ENCODE results near the gene EIF5B.
"Not testable (repeated sequence)": the region's sequence is repeated elsewhere in the genome, so short reads cannot be mapped to it uniquely, and the experiment has no call there.

The EIF5B gene, protein sequence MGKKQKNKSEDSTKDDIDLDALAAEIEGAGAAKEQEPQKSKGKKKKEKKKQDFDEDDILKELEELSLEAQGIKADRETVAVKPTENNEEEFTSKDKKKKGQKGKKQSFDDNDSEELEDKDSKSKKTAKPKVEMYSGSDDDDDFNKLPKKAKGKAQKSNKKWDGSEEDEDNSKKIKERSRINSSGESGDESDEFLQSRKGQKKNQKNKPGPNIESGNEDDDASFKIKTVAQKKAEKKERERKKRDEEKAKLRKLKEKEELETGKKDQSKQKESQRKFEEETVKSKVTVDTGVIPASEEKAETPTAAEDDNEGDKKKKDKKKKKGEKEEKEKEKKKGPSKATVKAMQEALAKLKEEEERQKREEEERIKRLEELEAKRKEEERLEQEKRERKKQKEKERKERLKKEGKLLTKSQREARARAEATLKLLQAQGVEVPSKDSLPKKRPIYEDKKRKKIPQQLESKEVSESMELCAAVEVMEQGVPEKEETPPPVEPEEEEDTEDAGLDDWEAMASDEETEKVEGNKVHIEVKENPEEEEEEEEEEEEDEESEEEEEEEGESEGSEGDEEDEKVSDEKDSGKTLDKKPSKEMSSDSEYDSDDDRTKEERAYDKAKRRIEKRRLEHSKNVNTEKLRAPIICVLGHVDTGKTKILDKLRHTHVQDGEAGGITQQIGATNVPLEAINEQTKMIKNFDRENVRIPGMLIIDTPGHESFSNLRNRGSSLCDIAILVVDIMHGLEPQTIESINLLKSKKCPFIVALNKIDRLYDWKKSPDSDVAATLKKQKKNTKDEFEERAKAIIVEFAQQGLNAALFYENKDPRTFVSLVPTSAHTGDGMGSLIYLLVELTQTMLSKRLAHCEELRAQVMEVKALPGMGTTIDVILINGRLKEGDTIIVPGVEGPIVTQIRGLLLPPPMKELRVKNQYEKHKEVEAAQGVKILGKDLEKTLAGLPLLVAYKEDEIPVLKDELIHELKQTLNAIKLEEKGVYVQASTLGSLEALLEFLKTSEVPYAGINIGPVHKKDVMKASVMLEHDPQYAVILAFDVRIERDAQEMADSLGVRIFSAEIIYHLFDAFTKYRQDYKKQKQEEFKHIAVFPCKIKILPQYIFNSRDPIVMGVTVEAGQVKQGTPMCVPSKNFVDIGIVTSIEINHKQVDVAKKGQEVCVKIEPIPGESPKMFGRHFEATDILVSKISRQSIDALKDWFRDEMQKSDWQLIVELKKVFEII

DNA sequence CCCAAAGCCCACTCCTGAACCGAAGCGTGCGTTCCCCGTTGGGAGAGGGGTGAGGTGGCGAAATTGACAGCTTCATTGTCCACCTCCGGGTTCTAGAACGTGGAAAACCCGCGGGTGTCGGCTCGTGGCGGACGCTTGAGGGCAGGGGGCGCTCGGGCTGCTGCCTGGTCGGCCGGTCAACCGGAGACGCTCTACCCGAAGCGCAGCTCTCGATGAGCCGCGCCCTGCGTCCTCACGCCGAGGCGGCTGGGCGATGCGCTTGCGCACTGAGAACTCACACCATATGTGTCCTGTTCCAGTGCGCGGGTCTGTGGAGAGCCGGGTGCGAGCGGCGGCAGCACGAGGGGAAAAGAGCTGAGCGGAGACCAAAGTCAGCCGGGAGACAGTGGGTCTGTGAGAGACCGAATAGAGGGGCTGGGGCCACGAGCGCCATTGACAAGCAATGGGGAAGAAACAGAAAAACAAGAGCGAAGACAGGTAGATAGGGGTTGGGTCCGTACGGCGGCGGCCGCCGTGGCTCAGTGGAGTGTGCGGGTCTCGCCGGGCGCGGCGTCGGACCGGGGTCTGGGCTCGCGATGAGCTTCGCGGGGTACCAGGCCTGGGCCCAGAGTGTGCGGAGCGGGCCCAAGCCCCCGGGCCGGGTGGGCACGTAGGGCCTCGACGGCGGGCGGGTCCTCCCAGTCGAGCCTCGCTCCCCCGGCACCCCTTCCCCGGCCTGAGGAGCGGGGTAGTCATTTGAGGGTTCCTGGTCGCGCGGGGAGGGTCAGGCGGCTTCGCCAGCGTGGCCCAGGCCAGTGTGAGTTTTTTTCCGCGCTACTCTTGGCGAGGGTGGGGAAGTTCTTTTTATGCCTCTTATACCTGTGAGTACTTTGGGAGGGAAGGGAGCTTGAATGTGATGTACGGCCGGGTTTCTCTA, at the start of gene EIF5B:
TSS of gene EIF5B (plus strand) at position 277 of the 916 bp plus-strand sequence. CDS start at position 443, 166 bp downstream.
- DNase-seq (ENCODE audit: low read depth in 3 of 3), result peak; percentile 86 to 89 (median 88)

DNA sequence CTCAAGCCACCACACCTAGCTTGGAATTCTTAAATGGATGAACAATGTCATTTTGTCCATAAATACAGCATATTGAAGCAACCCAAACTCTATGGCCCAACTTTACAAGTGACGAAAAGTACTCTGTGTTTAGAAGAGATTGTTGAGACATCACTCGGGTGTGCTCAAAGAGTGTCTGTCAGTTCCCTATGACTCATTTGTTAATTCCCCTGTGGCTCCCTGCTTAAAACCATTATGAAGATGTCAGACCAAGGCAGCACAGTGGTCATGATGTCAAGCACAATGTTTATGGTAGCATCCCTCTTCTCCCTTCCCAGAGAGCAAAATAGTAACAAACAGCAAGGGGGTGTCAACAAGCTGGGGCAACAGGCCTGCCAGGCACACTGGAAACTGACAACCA, 39.2 kb upstream of the EIF5B start:
- no peak for DNase-seq (ENCODE audit: low read depth in 3 of 3)

DNA sequence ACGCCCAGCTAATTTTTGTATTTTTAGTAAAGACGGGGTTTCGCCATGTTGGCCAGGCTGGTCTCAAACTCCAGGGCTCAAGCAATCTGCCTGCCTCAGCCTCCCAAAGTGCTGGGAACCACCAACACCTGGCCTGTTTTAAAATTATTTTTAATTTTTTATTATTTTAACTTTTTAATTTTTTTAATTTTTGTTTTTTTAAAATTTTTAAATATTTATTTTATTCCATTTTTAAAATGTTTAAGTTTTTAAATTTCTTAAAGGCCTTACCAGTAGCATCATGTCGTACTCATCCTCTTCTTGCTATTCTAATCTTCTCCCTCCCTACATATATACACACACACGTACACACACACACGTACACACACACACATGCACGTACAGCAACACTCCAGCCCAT, 37.6 kb upstream of the EIF5B start:
- no peak for DNase-seq (ENCODE audit: low read depth in 3 of 3)

DNA sequence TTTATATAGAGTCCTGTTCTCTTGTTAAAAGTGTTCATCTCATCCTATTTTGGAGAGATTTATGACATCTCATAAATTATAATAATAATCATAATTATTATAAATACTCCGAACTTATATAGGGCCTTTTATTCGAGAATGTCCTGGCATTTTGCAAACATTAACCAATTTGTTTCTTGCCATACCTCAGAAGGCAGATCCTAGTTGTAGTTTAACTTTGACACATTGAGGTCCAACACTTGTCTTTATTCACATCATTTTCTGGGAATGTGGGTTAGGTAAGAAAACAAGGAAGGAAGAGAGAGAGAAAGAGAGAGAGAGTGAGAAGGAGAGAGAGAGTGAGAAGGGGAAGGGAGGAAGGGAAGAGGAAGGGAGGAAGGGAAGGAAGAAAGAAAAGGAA, 36.1 kb upstream of the EIF5B start, which contains the start of gene LYG1:
TSS of gene LYG1 (minus strand) at position 101 of the 400 bp plus-strand sequence. CDS start 5,527 bp downstream, outside the sequence.
- not testable (repeated sequence) for DNase-seq (ENCODE audit: low read depth in 3 of 3)

DNA sequence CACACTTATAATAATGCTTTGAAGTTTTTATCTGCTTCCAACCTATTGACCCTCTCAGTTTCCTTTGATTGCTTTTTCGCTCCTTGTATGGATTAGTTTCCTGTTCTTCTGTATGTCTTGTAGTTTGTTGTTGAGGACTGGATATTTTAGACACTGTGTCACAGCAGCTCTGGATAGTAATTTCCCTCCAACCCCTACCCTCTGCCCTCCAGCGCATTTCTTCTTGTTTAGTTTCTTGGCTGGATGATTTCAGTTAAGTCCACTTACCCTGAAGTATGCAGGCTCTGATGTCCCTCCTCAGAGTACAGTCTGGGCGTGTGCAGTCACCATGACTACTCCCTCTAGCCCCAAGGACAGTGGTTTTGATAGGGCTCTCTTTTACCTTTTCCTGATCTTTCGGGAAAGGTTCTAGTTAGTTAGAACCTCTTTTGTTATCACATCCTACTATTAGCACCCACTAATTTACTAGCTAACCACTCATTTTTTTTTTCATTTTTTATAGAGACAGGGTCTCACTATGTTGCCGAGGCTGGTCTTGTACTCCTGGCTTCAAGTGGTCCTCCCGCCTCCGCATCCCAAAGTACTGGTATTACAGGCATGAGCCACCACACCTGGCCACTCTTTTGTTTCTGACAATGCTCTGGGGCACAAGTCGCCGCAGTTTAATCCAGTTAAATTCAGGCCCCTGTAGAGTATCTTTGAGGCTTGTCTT, 19.9 kb upstream of the EIF5B start:
- no peak for DNase-seq (ENCODE audit: low read depth in 3 of 3)

DNA sequence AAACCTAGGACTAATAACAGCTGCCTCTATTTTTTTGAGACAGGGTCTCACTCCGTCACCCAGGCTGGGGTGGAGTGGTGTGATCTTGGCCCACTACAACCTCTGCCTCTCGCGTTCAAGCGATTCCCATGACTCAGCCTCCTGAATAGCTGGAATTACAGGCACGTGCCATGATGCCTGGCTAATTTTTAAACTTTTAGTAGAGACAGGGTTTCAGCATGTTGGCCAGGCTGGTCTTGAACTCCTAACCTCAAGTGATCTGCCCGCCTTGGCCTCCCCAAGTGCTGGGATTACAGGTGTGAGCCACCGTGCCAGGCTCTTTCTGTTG, 19.4 kb upstream of the EIF5B start:
- not testable (repeated sequence) for DNase-seq (ENCODE audit: low read depth in 3 of 3)

DNA sequence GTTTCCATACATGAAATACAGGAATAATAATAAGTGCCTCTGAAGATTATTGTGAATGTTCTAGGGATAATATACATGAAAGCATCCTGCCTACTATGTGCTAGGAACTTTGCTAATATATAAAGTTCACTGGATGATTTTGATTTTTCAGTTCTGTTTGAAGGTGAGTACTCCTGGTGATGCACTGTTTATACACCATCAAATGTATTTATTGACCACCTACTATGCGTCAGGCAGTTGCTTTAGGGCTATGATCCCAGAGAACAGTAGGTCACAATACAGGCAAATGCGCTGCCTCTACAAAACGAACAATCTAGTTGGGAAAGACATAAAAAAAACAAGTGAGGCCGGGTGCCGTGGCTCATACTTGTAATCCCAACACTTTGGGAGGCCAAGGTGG, 11.8 kb upstream of the EIF5B start:
- DNase-seq (ENCODE audit: low read depth in 3 of 3), result no peak

DNA sequence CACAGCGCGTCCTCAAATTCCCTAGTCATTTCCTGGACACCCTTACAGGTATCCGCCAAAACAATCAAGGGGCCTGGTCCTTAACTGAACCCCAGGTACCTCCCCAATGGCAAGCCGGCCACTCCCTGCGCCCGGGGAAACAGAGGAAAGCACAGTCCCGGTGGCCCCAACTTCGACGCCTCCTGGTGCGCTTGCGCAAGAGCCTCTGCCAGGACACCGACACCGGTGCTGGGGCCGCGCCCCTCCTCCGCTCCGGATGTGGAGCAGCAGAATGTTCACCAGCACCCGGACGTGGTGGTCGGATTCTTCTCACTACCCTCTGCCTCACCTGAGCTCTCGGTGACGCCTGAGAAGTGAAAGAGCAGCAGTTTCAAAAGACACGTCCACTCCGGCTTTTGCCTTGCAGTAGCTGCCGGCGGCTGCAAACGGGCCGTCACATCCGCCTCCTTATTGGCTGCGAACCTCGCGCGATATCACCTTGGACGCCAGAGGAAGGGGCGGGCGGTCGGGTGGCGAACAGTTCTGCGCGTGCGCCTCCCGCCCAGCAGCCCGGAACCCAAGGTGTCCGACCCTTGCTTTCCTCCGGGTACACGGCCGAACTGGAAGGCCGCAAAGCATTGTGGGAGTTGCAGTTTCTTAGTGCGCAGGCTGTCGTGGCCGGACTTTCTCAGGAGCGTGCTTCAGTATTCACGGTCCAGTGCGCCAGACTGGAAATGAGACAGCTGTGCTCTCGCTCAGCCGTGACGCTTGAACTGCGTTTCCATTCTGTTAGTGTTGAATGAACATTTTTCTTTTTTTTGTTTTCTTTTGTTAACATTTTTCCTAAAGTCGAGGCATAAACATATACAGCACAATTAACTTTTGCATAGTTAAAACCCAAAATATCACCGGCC, 1.0 kb upstream of the EIF5B start, which contains the start of gene TXNDC9:
TSS of gene TXNDC9 (minus strand) at position 423 of the 893 bp plus-strand sequence. CDS start 3,123 bp downstream, outside the sequence.
- DNase-seq (ENCODE audit: low read depth in 3 of 3), result peak; percentile 94 to 98 (median 97)

DNA sequence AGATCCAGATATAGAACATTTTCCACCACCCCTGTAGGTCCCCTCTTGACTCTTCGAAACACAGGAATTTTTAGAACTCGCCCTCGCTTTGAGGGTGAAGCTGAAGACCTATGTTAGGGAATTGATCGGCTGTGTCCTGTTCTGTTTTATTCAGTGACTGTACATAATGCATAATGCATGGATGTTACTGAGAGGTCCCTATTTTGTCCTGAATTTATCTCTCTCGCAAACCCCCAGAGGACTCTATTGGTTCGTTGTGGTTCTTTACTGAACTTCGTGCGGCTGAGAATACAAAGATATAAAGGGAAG, 431 bp upstream of the EIF5B start:
- no peak for DNase-seq (ENCODE audit: low read depth in 3 of 3)

DNA sequence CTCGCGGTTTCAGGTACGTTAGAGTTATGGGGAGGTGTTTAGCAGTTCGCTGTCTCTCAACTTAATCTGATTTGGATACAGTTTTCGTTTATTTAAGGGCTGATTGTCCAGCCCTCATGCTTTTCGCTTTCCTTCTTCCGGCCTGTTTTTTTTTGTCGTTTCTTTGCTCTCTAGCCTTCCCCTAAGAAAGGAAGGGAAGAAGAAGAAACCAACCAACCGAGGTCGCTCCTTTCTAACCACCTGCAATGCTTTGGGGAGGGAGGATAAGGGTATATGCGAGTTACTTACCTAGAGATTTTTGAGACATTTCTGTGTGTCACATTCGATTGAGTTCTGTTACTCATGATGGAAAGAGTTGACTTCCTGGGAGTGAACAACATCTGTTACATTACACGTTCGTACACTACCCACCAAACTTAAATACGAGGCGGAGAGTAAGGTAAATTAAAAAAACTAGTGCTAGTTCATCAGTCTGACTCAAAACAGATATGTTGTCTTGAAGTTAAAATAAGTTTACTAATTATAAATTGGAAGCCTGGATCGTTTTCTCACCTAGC, 918 bp downstream of the EIF5B start:
- DNase-seq (ENCODE audit: low read depth in 3 of 3), result no peak

DNA sequence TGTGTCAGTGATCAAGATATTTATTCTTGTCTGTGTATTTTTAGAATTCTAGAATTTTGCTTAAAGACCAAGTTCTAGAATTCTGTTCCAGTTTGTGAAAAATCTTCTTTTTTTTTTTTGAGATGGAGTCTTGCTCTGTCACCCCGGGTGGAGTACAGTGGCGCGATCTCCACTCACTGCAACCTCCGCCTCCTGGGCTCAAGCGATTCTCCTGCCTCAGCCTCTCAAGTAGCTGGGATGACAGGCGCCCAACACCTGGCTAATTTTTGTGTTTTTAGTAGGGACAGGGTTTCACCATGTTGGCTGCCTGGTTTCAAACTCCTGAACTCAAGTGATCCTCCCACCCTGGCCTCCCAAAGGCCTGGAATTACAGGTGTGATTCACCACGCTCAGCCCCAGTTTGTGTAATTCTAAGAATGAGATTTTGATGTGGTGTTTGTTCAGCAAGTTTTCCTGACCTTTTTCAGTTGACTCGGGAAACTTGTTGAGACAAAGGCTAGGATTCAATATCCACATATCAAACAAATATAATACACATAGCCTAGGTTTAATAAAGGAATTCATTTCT, 3.6 kb downstream of the EIF5B start:
- DNase-seq (ENCODE audit: low read depth in 3 of 3), result no peak

DNA sequence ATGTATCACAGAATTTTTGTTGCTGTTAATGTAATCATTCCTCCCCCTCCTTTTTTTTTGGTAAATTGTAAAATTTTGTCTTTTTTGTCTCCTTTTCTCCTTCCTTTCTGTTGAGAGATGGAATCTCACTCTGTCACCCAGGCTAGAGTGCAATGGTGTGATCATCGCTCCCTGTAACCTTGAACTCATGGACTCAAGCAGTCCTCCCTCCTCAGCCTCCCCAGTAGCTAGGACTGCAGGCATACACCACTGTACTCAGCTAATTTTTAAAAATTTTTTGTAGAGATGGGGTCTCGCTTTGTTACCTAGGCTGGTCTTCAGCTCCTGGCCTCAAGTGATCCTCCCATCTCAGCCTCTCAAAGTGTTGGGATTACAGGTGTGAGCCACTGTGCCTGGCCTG, 5.3 kb downstream of the EIF5B start:
- no peak for DNase-seq (ENCODE audit: low read depth in 3 of 3)

DNA sequence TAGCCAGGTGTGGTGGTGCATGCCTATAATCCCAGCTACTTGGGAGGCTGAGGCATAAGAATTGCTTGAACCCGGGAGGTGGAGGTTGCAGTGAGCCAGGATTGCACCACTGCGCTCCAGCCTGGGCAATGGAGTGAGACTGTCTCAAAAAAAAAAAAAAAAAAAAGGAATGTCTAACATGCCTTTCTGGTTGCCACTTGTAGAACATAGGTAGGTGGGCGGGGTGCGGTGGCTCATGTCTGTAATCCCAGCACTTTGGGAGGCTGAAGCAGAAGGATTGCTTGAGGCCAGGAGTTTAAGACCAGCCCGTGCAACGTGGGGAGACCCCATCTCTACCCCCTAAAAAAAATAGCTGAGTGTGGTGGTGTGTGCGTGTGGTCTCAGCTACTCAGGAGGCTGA, 8.3 kb downstream of the EIF5B start:
- not testable (repeated sequence) for DNase-seq (ENCODE audit: low read depth in 3 of 3)

DNA sequence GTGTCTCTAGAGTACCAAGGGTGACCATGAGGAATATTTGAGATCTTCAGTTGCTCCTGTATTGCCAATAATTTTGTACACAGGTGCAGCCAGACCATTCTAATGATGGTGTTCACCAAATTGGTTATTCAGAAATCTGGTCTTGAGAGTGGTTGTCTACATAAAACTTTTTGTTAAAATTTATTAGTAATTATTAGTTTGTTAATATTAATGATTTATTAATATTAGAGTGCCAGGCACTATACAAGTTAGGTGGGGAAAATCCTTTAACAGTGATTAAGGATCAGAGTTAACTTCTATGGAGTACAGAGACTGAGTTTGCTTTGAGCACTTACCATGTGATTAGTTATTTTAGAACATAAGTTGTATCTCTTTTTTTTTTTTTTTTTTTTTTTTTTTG, 9.0 kb downstream of the EIF5B start:
- DNase-seq (ENCODE audit: low read depth in 3 of 3), result no peak

DNA sequence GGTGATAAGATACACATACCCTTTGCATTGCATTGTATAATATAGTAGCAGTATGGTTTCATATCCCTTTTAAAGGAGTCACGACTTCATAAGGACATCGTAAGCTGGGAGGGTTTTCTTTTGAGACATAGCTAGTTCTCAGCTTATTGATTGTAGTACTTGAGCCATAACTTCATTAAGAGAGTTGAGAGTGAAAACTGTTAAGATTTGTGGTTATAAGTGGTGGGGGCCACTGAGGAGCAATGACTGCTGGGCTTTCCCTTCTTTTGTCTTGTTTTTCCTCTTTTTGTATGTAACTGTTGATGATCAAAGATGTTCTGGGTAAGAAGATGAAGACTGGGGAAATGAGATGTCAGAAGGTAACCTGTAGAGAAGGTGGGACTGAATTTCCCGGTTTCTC, 11.0 kb downstream of the EIF5B start:
- DNase-seq (ENCODE audit: low read depth in 3 of 3), result no peak

DNA sequence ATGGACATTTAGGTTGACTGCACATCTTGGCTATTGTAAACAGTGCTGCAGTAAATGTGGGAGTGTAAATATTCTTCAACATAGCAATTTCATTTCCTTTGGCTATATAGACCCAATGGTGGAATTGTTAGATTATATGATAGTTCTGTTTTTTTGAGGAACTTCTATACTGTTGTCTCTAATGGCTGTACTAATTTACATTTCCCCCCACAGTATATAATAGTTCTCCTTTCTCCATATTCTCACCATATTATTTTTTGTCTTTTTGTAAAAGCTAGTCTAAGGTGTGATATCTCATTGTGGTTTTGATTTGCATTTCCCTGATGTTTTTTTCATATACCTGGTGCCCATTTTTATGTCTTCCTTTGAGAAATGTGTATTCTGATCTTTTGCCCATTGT, 13.0 kb downstream of the EIF5B start:
- no peak for DNase-seq (ENCODE audit: low read depth in 3 of 3)

DNA sequence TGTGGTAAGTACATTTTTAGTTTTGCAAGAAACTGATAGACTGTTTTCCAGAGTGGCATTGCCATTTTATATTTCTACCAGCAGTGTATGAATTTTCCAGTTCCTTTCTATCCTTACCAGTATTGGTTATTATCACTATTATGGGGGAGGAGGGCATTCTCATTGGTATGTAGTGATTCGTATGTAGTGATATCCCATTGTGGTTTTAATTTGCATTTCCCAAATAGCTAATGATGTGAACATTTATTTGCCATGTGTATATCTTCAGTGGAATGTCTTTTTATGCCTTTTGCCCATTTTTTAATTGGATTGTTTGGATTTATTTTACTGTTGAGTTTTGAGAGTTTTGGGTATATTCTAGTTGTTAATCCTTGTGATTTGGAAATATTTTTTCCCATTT, 16.9 kb downstream of the EIF5B start:
- no peak for DNase-seq (ENCODE audit: low read depth in 3 of 3)

DNA sequence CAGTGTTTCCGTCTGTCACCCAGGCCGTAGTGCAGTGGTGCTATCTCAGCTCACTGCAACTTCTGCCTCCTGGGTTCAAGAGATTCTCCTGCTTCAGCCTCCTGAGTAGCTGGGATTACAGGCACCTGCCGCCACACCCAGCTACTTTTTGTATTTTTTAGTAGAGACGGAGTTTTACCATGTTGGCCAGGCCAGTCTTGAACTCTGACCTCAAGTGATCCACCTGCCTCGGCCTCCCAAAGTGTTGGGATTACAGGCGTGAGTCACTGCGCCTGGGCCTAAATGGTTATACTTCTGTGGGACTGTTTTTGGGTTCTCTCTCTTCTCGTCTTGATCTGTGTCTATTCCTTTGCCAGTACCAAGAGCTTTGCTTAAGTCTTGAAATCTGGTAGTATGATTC, 17.6 kb downstream of the EIF5B start:
- not testable (repeated sequence) for DNase-seq (ENCODE audit: low read depth in 3 of 3)

DNA sequence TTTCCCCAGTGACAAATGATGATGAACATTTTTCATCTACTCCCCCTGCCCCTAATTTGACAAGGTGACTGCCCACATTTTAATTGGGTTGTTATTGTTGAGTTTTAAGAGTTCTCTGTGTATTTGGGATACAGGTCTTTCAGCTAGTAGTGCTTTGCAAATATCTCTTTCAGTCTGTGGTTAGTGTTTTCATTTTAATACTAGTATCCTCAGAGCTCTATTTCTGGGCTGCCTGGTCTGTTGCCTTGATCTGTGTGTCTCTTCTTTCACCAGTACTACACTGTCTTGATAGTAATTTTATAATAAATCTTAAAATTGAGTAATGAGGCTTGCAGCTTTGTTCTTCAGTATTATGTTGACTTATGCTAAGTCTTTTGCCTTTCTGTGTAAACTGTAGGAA, 19.7 kb downstream of the EIF5B start:
- DNase-seq (ENCODE audit: low read depth in 3 of 3), result no peak

All from stimulated activated CD4-positive, alpha-beta T cell treated with anti-CD3 and anti-CD28 coated beads, TNF-alpha, amount 100 ng/mL, for 48 hours (primary cell).